GM19193 (cell line): Measurements from ENCODE around the gene FBXW4.

Experiments
- POLR2A ChIP-seq: IDR thresholded peaks from 4 replicates; pipeline ENCODE4 v1.6.1; 2011; ENCODE audit not compliant: insufficient read depth, insufficient read length; ENCODE audit errors: extremely low read depth

Gene FBXW4

GRCh38 chr10:101645659-101646058, 49.3 kb downstream of the FBXW4 start:
- TF ChIP-seq POLR2A = no peak

DNA sequence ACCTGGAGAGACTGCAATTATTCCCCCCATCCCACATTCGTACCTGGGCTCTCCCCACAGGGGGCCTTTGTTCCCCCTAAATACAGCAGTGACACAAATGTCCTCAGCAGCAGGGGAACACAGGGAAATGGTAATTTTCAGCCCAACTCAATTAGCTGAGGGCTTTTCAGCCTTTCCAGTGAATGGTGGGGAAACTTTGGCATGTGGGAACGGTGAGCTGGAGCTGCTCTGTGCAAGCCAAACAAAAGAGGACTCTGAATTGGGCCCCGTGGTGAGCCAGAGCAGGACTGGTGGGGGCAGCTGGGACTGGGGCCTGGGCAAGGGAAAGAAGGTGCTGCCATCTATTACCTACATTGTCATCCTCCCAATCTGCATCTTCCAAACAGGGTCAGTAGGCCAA, 51.0 kb downstream of the FBXW4 start:
- no peak for TF ChIP-seq POLR2A

GRCh38 chr10:101643546-101643945, 51.4 kb downstream of the FBXW4 start:
- TF ChIP-seq POLR2A = no peak

- no peak for TF ChIP-seq POLR2A
Measured at GRCh38 chr10:101639141-101639900, 55.6 kb downstream of the FBXW4 start.

GRCh38 chr10:101631821-101632475, 63.0 kb downstream of the FBXW4 start:
- no peak for TF ChIP-seq POLR2A

GRCh38 chr10:101630633-101630920, 64.4 kb downstream of the FBXW4 start:
- no peak for TF ChIP-seq POLR2A

DNA sequence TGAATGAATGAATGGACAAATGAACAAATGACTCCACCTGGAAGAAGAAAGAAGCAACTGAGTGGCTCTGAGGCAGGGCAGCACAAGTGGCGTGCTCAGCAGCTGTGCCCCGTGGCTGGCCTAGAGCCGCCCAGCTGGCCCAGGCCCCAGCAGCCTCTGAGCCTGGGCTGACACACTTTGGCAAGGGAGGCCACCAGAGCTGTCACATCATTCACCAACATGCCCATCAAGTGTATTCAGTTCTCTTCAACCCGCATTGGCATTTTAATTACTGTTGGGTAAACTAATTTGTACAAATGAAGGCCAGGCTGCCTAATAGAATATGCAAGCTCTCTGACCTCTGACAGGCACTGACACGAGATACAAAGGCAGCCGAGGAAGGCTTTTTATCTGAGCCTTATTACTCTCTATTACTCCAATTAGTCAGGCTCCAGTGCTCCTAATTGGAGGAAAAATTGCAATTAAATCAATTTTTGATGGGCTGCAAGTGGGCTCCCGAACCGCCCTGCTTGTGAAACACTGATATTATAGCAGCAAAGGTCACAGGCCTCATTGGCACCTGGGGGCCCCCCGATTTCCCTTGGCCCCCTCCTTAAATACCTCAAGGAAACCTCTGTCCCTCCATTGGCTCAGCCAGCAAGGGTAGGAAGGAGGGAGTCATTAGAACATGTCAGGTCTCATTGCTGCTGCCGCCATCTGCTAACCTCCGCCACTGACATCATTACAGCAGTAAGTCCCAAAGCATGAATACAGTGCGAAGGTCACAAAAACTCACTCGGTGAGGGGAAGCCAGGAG, 64.9 kb downstream of the FBXW4 start:
- TF ChIP-seq POLR2A = no peak

GRCh38 chr10:101625821-101626412, 69.1 kb downstream of the FBXW4 start:
- no peak for TF ChIP-seq POLR2A

DNA sequence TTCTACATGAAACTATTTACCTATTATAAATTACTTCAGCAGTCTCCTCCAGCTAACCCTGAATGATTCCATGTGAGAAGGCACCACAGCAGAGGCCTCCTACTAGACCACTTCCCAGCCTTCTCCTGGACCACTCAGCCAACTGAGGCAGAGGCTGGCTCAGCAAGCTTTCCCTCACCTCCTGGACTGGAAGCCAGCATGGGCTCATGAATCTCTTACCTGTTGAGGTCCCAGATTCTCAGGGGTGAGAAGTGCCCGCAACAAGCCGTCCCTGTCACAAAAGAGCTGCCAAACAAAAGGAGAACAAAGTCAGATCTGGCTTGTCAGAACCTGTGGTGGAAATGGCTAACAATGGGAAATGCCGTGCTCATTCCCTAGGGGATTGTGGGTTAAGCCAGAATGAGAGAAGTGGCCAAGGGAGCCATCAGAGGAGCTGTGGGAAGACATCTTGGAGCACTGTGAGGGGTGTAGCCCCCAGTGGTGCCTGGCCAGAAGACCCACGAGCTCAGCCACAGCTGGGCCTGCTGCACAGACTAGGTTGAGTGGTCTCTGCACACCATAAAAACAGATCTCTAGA, 70.4 kb downstream of the FBXW4 start:
- no peak for TF ChIP-seq POLR2A

GRCh38 chr10:101623528-101623927, 71.4 kb downstream of the FBXW4 start:
- no peak for TF ChIP-seq POLR2A

GRCh38 chr10:101619983-101620382, 75.0 kb downstream of the FBXW4 start:
- TF ChIP-seq POLR2A = no peak

DNA sequence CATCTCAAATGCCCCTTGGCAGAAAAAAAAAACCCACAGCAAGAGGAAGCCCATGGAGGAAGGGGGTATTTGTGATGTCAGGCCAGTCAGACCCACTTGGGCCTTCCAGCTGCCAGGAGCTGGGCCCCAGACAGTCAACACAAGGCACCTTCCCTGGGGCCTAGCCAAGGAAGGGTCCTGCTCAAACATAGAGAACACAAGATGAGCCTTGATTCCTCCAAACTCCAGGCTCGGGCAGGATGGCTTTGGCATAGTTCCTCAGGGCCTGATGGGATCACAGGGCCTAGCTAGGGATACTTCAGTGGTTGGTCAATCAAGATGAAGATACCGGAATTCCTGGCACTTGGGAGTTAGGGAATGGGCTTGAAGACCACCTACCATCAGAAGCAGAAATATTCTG, 76.1 kb downstream of the FBXW4 start:
- TF ChIP-seq POLR2A = no peak

DNA sequence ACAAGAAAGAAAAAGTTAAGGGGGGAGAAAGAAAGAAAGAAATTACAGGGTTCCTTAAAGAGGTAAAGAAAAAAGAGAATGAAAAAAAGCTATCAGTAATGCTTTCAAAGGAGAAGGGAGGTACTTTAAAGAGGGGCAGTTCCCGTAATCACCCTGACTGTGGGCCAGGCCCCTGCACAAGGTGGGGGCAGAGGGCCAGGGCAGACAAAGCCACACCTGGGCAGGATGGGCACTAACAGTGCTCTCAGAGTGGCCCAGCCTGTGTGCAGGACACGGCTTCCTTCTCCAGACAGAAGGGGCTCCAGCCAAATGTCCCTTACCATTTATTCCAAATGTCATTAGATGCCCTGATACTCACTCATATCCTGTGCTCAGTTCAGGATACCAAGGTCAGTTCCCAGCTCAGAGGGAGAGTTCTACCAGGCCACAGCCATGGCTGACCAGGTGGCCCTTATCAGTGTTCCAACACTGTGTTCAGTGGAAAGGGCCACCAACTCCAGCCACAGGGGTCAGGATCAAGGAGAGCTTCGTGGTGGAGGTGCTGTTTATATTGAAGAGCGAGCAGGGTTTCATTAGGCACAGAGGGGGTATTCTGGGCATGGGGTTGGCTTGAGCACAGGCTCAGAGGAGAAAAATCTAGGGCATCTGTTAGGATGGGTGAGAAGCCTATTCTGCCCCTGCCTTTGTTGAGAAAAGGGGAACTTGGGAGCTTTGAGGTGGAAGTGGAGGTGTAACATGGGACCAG, 77.0 kb downstream of the FBXW4 start:
- no peak for TF ChIP-seq POLR2A

- no peak for TF ChIP-seq POLR2A
Measured at GRCh38 chr10:101617102-101617823, 77.7 kb downstream of the FBXW4 start.
